ENCODE results near the gene TOMM40. TPM values are rescaled to one million over a fixed set of nuclear protein-coding genes. Genes with fewer than 3 reads are reported as not detected.
A peak's percentile ranks its signal among the peaks of the same experiment; 100 is the strongest.

Gene TOMM40
- total and polyA plus RNA-seq, 9 of the 15 experiments (the other 6 are each of a cell fraction or from before 2014, with no cell fraction given): 0.89 to 290 (median 160) TPM

DNA sequence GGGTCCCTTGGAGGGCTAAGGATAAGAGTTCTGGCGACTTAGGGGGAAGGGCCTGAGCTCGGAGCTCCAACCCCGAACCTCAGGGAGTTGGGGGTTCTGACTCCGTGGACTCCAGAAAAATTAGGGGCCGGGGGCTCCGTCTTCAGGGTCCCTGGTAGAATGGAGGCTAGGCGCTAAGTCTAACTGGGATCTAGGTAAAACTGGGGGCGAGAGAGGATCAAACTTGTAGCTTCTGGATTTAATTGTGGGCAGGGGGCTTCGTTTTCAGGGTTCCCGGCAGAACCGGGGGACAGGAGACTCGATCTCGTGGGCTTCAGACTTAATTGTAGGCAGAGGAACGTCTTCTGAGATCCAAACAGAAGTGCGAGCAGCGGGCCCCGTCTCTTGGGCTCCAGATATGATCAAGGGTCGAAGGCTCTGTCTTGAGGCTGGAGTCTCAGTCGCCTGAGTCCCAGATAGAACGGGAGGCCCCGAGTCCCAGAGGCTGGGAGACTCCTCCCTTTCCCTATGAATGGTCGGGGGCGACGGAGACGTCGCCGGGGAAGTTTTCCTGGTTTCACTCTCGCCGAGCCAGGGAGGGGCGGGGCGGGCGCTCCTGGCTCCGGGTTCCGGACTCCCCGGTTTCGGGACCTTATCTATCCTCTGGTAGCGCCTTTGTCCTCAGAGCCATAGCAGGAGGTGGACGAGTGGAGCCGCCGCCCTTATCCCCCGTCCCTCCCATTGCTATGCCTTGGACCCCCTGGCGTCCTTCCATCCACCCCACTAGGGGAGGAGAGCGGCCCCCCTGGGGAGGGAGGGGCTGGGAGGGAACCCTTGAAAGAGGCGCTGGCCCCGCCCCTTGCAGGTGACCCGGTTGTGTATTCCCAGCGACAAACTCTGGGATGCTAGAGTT is 43.7 kb upstream of the TOMM40 start:
- peaks cover 5% of the 10 kb centered on the region; the same call in 1 of the 3 replicates for H3K36me3 ChIP-seq (ENCODE audit: control insufficient read depth, insufficient read depth, low read length)
- peak overlapping the region; percentile 73 for H2AFZ ChIP-seq (ENCODE audit: low read depth, low read length)
- TSS peak; percentile 50 for BruUV-seq (replicated peaks)
- intact Hi-C loops (cut with micrococcal nuclease) (loop anchor here (5.0 kb wide), 1 partner anchor 275 kb away; no protein-coding TSS in a partner anchor), in situ Hi-C loops (cut with MboI) (no loop called here)
- peaks cover 41 to 77% of the 10 kb centered on the region in 2 experiments for H3K4me1 ChIP-seq (replicated peaks in 1 of 2; ENCODE audit: control insufficient read depth in 2 of 2, insufficient read depth in 2 of 2, low read length in 2 of 2)
- peak overlapping the region; percentile 92 for H3K4me3 ChIP-seq
- CTCF ChIA-PET (ENCODE audit: low intra/inter-chr PET ratio): no interaction called here
- H3K79me2 ChIP-seq (ENCODE audit: control insufficient read depth, insufficient read depth, low read length): peaks cover 63% of the 10 kb centered on the region
- FAIRE-seq (peak; percentile 42), DNase-seq (ENCODE audit: extremely low read depth in 1 of 4, low spot score in 3 of 4) (peak; percentile 50 to 75 (median 62)), ATAC-seq (peak; percentile 5)
- no peaks in the 10 kb centered on the region for H3K9me3 ChIP-seq (replicated peaks; ENCODE audit: control insufficient read depth, insufficient read depth, low read depth, low read length)
- H3K27ac ChIP-seq (ENCODE audit: extremely low read depth, low read depth, low read length): peak overlapping the region; percentile 97
- peaks cover 28% of the 10 kb centered on the region for H4K20me1 ChIP-seq (replicated peaks; ENCODE audit: control insufficient read depth, insufficient read depth, low read length)
- peak overlapping the region; percentile 93 to 97 for H3K9ac ChIP-seq (ENCODE audit: insufficient read depth in 1 of 2, low read depth in 2 of 2, low read length in 2 of 2)
- under 1% methylated on average over 26 of the region's 47 CpGs for WGBS (ENCODE audit: insufficient coverage, low coverage, missing lambda C conversion rate)
- POLR2A ChIA-PET: interaction anchor here (1.0 to 1.6 kb wide), 4 partner anchors 9 to 44 kb away, joined by 4 to 5 read pairs (median 4); partner anchors contain the start of gene TOMM40
- no peaks in the 10 kb centered on the region for H3K27me3 ChIP-seq (ENCODE audit: control insufficient read depth in 2 of 2, insufficient read depth in 2 of 2, low read length in 2 of 2)
- H3K4me2 ChIP-seq (ENCODE audit: insufficient read depth, low read length): peak overlapping the region; percentile 93
- H3K9me1 ChIP-seq (ENCODE audit: control insufficient read depth, insufficient read depth, low read length): peaks cover 12% of the 10 kb centered on the region
- no peak for TF ChIP-seq ZNF695 (CRISPR knock-in tag; IDR thresholded peaks at IDR 0.05)
- TF ChIP-seq POLR2G (IDR thresholded peaks at IDR 0.05; ENCODE audit: low read depth, low read length): peak; percentile 62
- TF ChIP-seq CBFA2T2 (conservative IDR thresholded peaks at IDR 0.05): no peak
- TF ChIP-seq SREBF2 (CRISPR knock-in tag; IDR thresholded peaks at IDR 0.05): no peak
- no peak for TF ChIP-seq NR2C2 (CRISPR knock-in tag; IDR thresholded peaks at IDR 0.05)
- peak; percentile 84 for TF ChIP-seq NR2C2 (tag; IDR thresholded peaks at IDR 0.05)
- 0 out of 2 replicates have a peak, but pooled peaks have one; percentile 17 for TF ChIP-seq BCOR (IDR thresholded peaks at IDR 0.05)
- peak; percentile 66 for TF ChIP-seq CXXC5 (CRISPR knock-in tag; IDR thresholded peaks at IDR 0.05)
- TF ChIP-seq C11orf30 (IDR thresholded peaks at IDR 0.05; ENCODE audit: low read depth): no peak
- TF ChIP-seq ARID4B (CRISPR knock-in tag; IDR thresholded peaks at IDR 0.05): peak; percentile 15; the same call in 1 of the 2 replicates
- TF ChIP-seq, protein P1, sequence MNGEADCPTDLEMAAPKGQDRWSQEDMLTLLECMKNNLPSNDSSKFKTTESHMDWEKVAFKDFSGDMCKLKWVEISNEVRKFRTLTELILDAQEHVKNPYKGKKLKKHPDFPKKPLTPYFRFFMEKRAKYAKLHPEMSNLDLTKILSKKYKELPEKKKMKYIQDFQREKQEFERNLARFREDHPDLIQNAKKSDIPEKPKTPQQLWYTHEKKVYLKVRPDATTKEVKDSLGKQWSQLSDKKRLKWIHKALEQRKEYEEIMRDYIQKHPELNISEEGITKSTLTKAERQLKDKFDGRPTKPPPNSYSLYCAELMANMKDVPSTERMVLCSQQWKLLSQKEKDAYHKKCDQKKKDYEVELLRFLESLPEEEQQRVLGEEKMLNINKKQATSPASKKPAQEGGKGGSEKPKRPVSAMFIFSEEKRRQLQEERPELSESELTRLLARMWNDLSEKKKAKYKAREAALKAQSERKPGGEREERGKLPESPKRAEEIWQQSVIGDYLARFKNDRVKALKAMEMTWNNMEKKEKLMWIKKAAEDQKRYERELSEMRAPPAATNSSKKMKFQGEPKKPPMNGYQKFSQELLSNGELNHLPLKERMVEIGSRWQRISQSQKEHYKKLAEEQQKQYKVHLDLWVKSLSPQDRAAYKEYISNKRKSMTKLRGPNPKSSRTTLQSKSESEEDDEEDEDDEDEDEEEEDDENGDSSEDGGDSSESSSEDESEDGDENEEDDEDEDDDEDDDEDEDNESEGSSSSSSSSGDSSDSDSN (IDR thresholded peaks at IDR 0.05; ENCODE audit: borderline replicate concordance in 1 of 2, low read depth in 2 of 2, low read length in 2 of 2): peak; percentile 12 to 29; a peak in 1 of 4 replicates
- TF ChIP-seq PHF8 (IDR thresholded peaks at IDR 0.05; ENCODE audit: borderline replicate concordance, low read length): peak; percentile 21; the same call in 1 of the 2 replicates

All from K562 (cell line).